Spinal cord (tissue), 10 donors: ENCODE results near the gene KRT6A. TPM values are rescaled to one million over a fixed set of nuclear protein-coding genes. Genes with fewer than 3 reads are reported as not detected.

Experiments
- DNase-seq, 6 donors: peaks; one replicate each; pipeline versions ENCODE4 v3.0.0 to v3.0.0-alpha.2; 2013 to 2015; ENCODE audit warnings: low spot score in 6 of 6, low read depth in 4 of 6
- H3K27ac ChIP-seq: one replicate; pipeline ENCODE4 v1.5.1; 2013; ENCODE audit warnings: low read depth, low read length, control low read depth
- H3K27me3 ChIP-seq: one replicate; pipeline ENCODE4 v1.6.1; 2013; ENCODE audit warnings: low read length; ENCODE audit not compliant: control insufficient read depth, insufficient read depth
- H3K36me3 ChIP-seq: one replicate; pipeline ENCODE4 v1.6.1; 2013; ENCODE audit warnings: low read length; ENCODE audit not compliant: control insufficient read depth, insufficient read depth
- H3K4me1 ChIP-seq: one replicate; pipeline ENCODE4 v1.6.1; 2013; ENCODE audit warnings: low read length; ENCODE audit not compliant: control insufficient read depth, insufficient read depth
- H3K4me3 ChIP-seq: one replicate; pipeline ENCODE4 v1.5.1; 2013; ENCODE audit warnings: low read depth, low read length, control low read depth
- H3K9me3 ChIP-seq: one replicate; pipeline ENCODE4 v1.6.1; 2013; ENCODE audit warnings: low read length; ENCODE audit not compliant: control insufficient read depth, insufficient read depth
- WGBS: methylation state at CpG from one replicate; pipeline ENCODE4 v1.1.5; 2013; ENCODE audit warnings: missing lambda C conversion rate; ENCODE audit not compliant: insufficient coverage; 5-methylcytosine and 5-hydroxymethylcytosine counted together
- long read RNA-seq, 4 donors: transcript quantifications; one replicate each; lab custom pipeline, GENCODE V29; 2026
- polyA plus RNA-seq, 2 donors: library from polyadenylated mRNA; unstranded; fragments of 120-200 nt; gene quantifications; one replicate each; pipeline ENCODE4 v1.2.1, GENCODE V29; 2013; ENCODE audit not compliant: insufficient read length in 2 of 2
- total RNA-seq, 2 donors: library from RNA; depleted of rRNA in 1 of 2; stranded (reverse); fragments of 120-200 nt in 1 of 2; fragments of >200 nt in 1 of 2; gene quantifications; one replicate each; pipeline versions ENCODE4 v1.2.3 to v1.2.4, GENCODE V29; 2013 to 2014
- donor health status: healthy.

The KRT6A gene
- not detected for total RNA-seq
- polyA plus RNA-seq, result not detected
- long read RNA-seq, donor 1, result 0 reads
- long read RNA-seq, donor 2, result 0 reads
- long read RNA-seq, donor 3, result 0 reads
- long read RNA-seq, donor 4, result 0 reads

DNA sequence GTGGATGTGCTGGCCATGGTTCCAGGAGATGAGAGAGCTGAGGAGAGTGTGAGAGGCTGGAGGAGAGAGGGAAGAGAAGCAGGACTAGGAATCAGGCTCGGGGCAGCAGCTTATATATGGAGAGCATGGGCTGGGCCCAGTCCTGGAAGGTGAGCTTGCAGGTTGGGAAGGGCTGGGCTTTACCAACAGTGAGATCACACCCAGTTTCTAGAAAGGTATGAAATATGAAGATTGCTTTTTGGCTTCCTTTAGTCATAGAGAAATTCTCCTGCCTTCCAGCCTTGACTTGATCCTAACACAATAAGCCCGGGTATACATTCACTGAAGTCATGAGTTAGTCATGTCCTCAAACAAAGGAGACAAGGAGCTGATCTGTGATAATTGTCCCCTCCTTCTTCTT, at the start of gene KRT6A:
KRT6A (minus strand) TSS at position 86 of the 400 bp plus-strand sequence; CDS start at position 17, 69 bp downstream.
- WGBS, result 91% methylated on average over 2 of the region's 2 CpGs
- Histone ChIP-seq H3K4me3 (no peak within 1 kb of the TSS), H3K4me1 (peaks cover 5% of the 10 kb centered on the region), H3K9me3 (no peaks in the 10 kb centered on the region), H3K27ac (no peak within 1 kb of the TSS), H3K27me3 (no peaks in the 10 kb centered on the region), H3K36me3 (no peaks in the 10 kb centered on the region)
- no peak for DNase-seq

DNA sequence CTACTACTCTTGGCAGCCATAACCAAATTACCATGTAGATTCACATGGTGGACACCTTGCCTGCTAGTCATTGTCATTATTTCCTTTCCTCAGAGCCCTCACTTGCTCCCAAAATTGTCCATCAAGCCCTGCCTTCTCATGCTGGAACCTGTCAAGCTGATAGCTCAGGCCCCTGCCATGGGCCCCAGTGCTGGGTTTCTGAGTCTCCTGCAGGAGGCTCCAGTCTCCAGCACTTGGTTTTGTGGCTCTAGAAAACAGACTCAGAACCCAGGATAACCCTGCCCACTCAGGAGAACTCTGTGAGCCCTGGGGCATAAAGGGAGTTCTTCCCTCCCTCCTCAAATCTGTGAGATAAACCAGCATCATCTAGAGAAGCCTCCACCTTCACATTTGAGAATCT, 49.1 kb upstream of the KRT6A start:
- no peak overlapping the region for H3K4me3 ChIP-seq
- H3K9me3 ChIP-seq, result no peaks in the 10 kb centered on the region
- no peaks in the 10 kb centered on the region for H3K27me3 ChIP-seq
- no peak overlapping the region for H3K27ac ChIP-seq
- H3K36me3 ChIP-seq, result no peaks in the 10 kb centered on the region
- H3K4me1 ChIP-seq, result peaks cover 28% of the 10 kb centered on the region
- DNase-seq, result no peak

DNA sequence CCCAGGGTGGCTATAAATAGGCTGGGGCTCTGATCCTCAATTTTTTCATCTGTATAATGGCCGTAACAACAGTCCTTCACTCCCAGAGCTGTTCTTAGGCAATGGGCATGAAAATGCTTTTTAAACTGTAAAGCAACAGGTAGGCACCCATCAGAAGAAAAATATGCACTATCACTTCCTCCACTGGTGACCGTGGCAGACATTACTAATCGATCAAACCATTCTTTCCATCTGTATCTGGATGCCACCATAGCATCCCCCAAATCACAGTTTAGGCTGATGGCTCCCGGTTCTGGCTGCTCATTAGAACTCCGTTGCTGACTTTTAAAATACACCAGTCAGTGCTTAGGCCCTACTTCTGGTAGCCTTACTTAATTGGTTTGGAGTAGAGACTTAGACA, 48.7 kb upstream of the KRT6A start:
- 96% methylated on average over 3 of the region's 5 CpGs for WGBS
- Histone ChIP-seq H3K9me3 (no peaks in the 10 kb centered on the region), H3K36me3 (no peaks in the 10 kb centered on the region), H3K27me3 (no peaks in the 10 kb centered on the region), H3K4me1 (peaks cover 28% of the 10 kb centered on the region), H3K4me3 (no peak overlapping the region), H3K27ac (no peak overlapping the region)
- no peak for DNase-seq

DNA sequence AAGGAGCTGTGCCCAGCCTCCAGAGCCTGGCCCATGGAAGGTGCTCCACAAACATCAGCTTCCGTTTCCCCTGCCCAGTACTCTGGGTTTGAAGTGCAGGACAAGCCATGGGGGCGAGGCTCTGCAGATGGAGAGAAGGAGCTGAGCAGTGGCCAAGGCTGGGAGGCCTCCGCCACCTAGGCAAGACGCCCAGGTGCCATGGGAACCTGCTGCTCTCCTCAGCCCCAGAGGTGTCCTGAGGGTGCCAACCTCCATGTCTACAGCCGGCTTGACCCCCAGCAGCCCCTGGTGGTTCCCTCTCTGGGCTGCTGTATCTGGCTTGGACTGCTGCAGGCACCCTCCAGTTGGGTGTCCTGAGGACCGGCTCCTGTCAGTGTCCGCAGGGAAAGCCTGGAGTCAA, 47.5 kb upstream of the KRT6A start:
- 83% methylated on average over 7 of the region's 7 CpGs for WGBS
- Histone ChIP-seq H3K36me3 (no peaks in the 10 kb centered on the region), H3K27ac (no peak overlapping the region)

DNA sequence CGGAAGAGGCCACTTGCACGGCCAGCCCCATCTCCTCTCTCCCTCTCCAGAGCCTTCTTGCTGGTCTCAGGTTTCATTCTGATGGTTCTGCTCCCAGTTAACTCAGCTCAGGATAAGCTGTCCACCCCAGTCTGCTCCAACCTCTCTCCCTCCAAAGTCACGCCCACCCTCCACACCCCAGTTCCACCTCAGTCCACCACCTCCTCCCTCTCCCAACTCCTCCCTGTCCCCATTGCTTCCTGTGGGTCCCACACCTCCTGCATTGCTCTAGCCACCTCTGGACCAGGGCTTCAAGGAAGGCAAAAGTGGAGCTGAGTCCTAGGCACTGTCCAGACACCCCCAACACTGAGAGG, 46.7 kb upstream of the KRT6A start:
- Histone ChIP-seq H3K4me3 (no peak overlapping the region), H3K9me3 (no peaks in the 10 kb centered on the region), H3K27me3 (no peaks in the 10 kb centered on the region), H3K27ac (no peak overlapping the region), H3K36me3 (no peaks in the 10 kb centered on the region), H3K4me1 (peaks cover 28% of the 10 kb centered on the region)
- WGBS, result 83% methylated on average over 3 of the region's 3 CpGs
- DNase-seq, result no peak

More for the DNA sequence above, 47.5 kb upstream of the KRT6A start:
- no peaks in the 10 kb centered on the region for H3K27me3 ChIP-seq
- H3K9me3 ChIP-seq, result no peaks in the 10 kb centered on the region
- no peak for DNase-seq
- peaks cover 28% of the 10 kb centered on the region for H3K4me1 ChIP-seq
- no peak overlapping the region for H3K4me3 ChIP-seq

DNA sequence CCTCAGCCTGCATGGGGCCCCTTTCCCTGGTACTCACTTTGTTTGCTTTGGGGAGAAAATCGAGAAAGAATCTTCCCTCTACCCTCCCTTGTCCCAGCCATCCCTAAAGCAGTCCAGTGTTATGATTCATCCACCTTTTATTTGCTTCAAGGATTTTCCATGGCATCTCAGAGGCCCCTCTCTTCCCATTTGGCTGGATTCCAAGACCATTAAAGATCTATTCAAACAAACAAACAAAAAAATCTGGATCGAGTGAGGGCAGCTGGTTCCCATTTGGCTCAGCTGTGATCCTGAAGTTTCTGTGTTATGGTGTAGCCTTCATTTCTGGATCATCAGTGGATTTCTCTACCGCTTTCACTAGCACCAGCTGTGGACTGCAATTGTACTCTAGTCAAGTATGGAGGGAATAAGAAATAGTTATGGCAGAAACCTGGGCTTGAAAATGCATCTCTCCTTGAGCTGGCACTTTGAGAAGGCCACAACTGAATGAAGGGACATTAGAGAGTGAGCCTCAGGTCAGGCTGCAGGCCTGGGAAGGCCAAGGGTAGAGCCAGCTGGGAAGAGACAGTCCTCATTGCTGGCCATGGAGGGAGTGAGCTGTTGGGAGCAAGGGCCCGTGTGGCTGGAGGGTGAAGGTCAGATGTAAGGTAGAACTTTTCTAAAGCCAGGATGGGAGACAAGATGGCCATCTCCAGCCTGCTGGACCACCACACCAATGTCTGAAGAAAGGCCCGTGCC, 46.2 kb upstream of the KRT6A start:
- Histone ChIP-seq H3K27ac (no peak overlapping the region), H3K36me3 (no peaks in the 10 kb centered on the region), H3K4me1 (peaks cover 22% of the 10 kb centered on the region), H3K9me3 (no peaks in the 10 kb centered on the region), H3K27me3 (no peaks in the 10 kb centered on the region), H3K4me3 (no peak overlapping the region)
- peak in 3 of 6 donors; percentile 10 to 82 (median 55) for DNase-seq
- WGBS, result 45% methylated on average over 2 of the region's 5 CpGs

DNA sequence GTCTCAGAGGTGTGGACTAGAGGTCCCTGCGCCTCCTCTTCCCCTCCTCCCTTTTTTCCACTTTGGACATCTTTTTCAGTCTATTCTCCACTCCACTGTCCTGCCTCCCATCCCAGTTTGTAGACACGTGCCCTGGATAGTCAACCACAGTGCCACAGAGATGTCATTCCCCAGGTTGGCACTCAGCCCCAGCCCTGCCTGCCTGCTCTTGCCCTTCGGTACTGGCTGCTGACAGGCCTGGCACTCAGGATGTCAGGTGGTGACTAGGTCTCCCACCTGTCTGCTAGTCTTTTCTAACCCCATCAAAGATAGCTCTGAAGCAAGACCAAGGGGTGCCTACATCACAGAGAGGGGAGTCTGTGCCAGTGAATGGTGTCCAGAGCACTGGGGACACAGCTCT, 44.0 kb upstream of the KRT6A start:
- no peak overlapping the region for H3K4me3 ChIP-seq
- no peak for DNase-seq
- H3K27ac ChIP-seq, result no peak overlapping the region
- H3K4me1 ChIP-seq, result peaks cover 21% of the 10 kb centered on the region
- H3K27me3 ChIP-seq, result no peaks in the 10 kb centered on the region
- no peaks in the 10 kb centered on the region for H3K36me3 ChIP-seq
- 79% methylated on average over 3 of the region's 3 CpGs for WGBS
- no peaks in the 10 kb centered on the region for H3K9me3 ChIP-seq

DNA sequence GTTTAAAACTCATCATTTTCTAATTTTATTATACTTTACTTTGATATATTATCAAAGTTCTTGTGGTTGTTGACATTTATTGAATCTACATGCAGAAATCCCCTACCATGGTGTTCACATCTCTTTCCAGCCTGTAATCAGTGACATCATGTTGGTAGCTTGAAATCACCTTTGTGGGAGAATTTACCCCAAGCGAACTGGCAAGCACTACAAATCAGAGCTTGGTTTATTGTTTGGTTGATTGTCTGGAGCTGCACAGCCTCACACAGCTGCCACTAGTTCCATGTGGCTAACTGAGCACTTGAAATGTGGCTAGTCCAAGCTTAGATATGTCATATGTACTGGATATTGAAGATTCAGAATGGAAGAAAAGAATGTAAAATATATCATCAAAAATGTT, 42.5 kb upstream of the KRT6A start:
- WGBS, result no CpG with 5 or more reads among the region's 1 CpG
- H3K4me1 ChIP-seq, result peaks cover 21% of the 10 kb centered on the region
- H3K27me3 ChIP-seq, result no peaks in the 10 kb centered on the region
- H3K9me3 ChIP-seq, result no peaks in the 10 kb centered on the region
- no peak overlapping the region for H3K27ac ChIP-seq
- DNase-seq, result peak in 1 of 6 donors; percentile 80
- no peak overlapping the region for H3K4me3 ChIP-seq
- H3K36me3 ChIP-seq, result no peaks in the 10 kb centered on the region

DNA sequence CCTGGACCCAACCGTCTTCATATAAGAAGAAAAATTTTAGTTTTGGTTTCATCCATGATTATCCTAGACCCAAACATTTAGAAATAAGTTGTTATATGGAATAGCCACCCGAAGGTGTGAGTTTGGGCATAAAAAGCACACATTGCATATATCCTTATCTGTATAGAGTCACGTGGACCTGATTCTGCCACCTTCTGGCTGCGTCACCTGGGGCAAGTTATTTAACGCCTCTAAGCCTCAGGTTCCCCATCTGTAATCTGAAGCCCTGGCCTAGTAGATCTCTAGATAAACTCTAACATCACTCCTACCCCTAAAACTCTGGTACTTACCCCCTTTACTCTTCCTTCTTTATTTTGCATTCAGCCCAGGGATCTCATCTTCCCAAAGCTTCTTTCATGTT, 41.4 kb upstream of the KRT6A start:
- H3K36me3 ChIP-seq, result no peaks in the 10 kb centered on the region
- no peak for DNase-seq
- peaks cover 13% of the 10 kb centered on the region for H3K4me1 ChIP-seq
- no peaks in the 10 kb centered on the region for H3K27me3 ChIP-seq
- WGBS, result 88% methylated on average over 3 of the region's 5 CpGs
- H3K4me3 ChIP-seq, result no peak overlapping the region
- no peak overlapping the region for H3K27ac ChIP-seq
- H3K9me3 ChIP-seq, result no peaks in the 10 kb centered on the region
